Measurements from ENCODE around the gene HUS1.

HUS1 gene

DNA sequence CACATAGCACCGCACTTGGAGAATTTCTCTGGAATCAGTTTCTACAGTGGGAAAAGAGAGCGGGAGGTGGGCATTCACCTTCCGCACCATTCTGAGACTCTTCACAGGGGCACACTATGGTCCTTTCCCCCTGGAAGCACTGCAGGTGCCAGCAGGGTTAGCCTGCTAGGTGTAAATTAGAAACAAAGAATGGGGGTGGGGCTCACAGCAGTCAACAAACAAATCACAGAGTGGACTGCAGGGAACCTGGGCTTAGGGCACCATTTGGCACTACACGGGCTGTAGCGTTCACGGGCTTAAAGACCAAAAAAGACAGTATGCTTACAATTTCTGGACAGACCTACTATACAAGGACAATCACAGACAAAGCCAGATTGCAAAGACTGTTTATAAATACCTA is 23.2 kb downstream of the HUS1 start:
- CTCF ChIA-PET = interaction anchor here (1.6 kb wide), 1 partner anchor 11 kb away, joined by 3 read pairs; no protein-coding TSS in a partner anchor
- POLR2A ChIA-PET (ENCODE audit: low non-redundant PET) = no interaction called here
- TF ChIP-seq, protein P1, sequence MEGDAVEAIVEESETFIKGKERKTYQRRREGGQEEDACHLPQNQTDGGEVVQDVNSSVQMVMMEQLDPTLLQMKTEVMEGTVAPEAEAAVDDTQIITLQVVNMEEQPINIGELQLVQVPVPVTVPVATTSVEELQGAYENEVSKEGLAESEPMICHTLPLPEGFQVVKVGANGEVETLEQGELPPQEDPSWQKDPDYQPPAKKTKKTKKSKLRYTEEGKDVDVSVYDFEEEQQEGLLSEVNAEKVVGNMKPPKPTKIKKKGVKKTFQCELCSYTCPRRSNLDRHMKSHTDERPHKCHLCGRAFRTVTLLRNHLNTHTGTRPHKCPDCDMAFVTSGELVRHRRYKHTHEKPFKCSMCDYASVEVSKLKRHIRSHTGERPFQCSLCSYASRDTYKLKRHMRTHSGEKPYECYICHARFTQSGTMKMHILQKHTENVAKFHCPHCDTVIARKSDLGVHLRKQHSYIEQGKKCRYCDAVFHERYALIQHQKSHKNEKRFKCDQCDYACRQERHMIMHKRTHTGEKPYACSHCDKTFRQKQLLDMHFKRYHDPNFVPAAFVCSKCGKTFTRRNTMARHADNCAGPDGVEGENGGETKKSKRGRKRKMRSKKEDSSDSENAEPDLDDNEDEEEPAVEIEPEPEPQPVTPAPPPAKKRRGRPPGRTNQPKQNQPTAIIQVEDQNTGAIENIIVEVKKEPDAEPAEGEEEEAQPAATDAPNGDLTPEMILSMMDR (conservative IDR thresholded peaks at IDR 0.05; ENCODE audit: low read depth) = no peak
- no peak for DNase-seq (ENCODE audit: low spot score)
- no peak overlapping the region for H3K27ac ChIP-seq

DNA sequence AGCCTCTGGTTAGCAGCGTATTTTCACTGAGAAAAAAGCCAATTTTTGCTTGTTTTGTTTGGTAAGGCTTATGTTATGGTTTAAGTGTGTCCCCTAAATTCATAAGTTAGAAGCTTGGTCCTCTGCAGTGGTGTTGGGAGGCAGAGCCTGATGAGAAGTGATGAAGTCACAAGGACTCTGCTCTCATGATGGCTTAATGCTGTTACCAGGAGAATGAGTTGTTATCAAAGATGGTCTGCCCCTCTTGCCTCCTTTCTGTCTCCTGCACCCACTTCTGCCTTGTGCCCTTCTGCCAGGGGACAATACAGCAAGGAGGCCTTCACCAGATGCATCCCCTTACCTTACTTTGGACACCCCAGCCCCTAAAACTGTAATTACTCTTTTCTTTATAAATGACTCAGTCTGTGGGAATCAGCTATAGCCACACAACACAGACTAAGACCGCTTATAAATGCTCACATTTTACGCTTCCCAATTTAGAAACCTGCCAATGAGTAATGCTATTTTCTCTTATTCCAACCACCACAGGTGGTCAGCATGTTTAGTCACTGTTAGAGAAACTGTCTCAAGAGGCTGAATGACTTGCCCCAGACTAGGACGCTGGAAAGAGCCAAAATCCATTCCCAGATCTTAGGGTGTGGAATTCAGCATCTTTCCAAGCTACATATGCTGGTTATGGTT is 25.0 kb downstream of the HUS1 start:
- ChIA-PET CTCF (interaction anchor here (0.7 to 2.4 kb wide), 2 partner anchors 10 to 73 kb away, joined by 3 to 11 read pairs; no protein-coding TSS in a partner anchor), POLR2A (ENCODE audit: low non-redundant PET) (no interaction called here)
- no peak for DNase-seq (ENCODE audit: low spot score)
- TF ChIP-seq, protein P1 (conservative IDR thresholded peaks at IDR 0.05; ENCODE audit: low read depth) = no peak
- no peak overlapping the region for H3K27ac ChIP-seq

GRCh38 chr7:47953822-47954221 is 25.6 kb downstream of the HUS1 start:
- no peak overlapping the region for H3K27ac ChIP-seq
- CTCF ChIA-PET = interaction anchor here (0.7 to 2.4 kb wide), 2 partner anchors 9 to 73 kb away, joined by 3 to 11 read pairs; no protein-coding TSS in a partner anchor
- DNase-seq (ENCODE audit: low spot score) = no peak
- TF ChIP-seq, protein P1 (conservative IDR thresholded peaks at IDR 0.05; ENCODE audit: low read depth) = no peak
- POLR2A ChIA-PET (ENCODE audit: low non-redundant PET) = interaction anchor here (0.6 kb wide), 1 partner anchor 19 kb away, joined by 3 read pairs; no protein-coding TSS in a partner anchor

DNA sequence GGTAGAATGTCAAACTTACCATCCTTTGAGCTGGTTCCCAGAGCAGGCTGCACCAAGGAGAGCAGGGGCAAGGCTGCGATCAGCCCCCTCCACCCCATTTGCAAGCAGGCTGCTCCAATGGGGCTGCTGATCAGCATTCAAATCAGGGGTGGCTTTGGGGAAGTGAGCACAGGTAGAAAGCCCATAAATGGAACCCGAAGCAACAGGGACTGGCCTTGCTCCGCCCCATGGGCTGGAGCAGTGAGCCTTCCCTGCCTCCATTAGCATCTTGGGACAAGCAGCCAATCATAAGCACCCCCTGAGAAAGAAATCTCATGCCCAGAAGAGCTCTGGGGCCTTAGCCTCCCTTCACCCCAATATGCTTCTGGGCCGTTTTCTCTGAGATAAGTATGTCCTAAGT is 27.2 kb downstream of the HUS1 start:
- H3K27ac ChIP-seq = no peak overlapping the region
- CTCF ChIA-PET = no interaction called here
- DNase-seq (ENCODE audit: low spot score) = no peak
- TF ChIP-seq, protein P1 (conservative IDR thresholded peaks at IDR 0.05; ENCODE audit: low read depth) = no peak
- POLR2A ChIA-PET (ENCODE audit: low non-redundant PET) = no interaction called here

GRCh38 chr7:47951374-47951773 is 28.0 kb downstream of the HUS1 start:
- ChIA-PET CTCF (interaction anchor here (0.5 to 0.7 kb wide), 2 partner anchors 581 to 751 kb away, joined by 3 read pairs; no protein-coding TSS in a partner anchor), POLR2A (ENCODE audit: low non-redundant PET) (no interaction called here)
- TF ChIP-seq, protein P1 (conservative IDR thresholded peaks at IDR 0.05; ENCODE audit: low read depth) = no peak
- no peak for DNase-seq (ENCODE audit: low spot score)
- H3K27ac ChIP-seq = no peak overlapping the region

DNA sequence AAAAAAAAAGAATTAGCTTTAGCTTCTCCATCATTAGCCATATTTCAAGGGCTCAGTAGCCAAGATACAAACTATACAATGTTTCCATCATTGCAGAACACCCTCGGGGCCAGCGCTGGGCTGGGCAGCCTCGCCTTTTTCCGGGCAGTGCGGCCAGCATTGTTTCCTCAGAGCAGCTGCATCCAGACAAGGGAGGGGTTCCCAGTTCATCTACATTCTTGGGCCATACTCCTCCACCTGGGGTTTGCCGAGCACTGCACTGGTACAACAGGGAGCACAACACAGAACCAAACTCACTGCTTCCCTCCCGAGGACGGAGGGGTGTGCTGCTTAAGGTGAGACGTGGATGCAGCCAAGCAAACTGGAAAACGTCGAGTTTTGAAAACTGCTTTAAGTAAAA is 28.7 kb downstream of the HUS1 start:
- POLR2A ChIA-PET (ENCODE audit: low non-redundant PET) = no interaction called here
- CTCF ChIA-PET = interaction anchor here (0.7 kb wide), 1 partner anchor 750 kb away, joined by 3 read pairs; no protein-coding TSS in a partner anchor
- peak; percentile 48 for DNase-seq (ENCODE audit: low spot score)
- H3K27ac ChIP-seq = no peak overlapping the region
- TF ChIP-seq, protein P1 (conservative IDR thresholded peaks at IDR 0.05; ENCODE audit: low read depth) = no peak
